ENCODE data around the gene MSRB2.

Gene MSRB2

DNA sequence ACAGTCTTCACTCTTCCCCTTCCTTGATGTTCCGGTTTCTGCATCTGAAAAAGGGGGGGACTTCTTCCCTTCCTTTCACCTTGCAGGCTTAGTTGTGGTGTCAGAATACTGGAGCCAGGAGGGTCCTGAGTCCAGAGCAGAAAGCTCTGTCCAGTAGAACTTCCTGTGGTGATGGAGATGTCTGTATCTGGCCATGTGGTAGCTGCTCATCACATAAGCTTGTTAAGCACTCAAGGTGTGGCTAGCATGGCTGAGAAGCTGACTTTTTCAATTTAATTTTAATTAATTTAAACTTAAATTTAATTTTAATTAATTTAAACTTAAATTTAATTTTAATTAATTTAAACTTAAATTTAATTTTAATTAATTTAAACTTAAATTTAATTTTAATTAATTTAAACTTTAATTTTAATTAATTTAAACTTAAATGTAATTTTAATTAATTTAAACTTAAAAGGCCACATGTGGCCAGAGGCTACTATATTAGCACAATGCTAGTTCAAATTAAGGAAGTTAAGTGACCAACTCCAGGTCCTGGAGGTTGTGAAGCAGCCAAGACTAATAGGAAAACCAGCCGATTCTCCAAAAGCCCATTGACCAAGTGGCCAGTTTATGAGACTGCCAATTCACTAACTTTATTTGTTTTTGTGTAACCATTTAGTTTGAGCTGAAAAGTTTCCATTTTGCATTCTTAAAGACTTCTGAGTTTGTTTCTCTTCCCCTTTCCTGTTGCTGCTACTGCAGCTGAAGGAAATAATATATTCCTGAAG, 16.3 kb downstream of the MSRB2 start:
- POLR2A ChIA-PET = no interaction called here
- TF ChIP-seq FOXA1 (IDR thresholded peaks at IDR 0.05) (no peak), ZNF384 (IDR thresholded peaks at IDR 0.05) (no peak), LEF1 (IDR thresholded peaks at IDR 0.05; ENCODE audit: borderline replicate concordance) (no peak), FOXM1 (IDR thresholded peaks at IDR 0.05; ENCODE audit: borderline replicate concordance) (no peak), ELF4 (IDR thresholded peaks at IDR 0.05) (no peak), SP1 (IDR thresholded peaks at IDR 0.05) (no peak), TARDBP (IDR thresholded peaks at IDR 0.05) (no peak), HDGF (IDR thresholded peaks at IDR 0.05; ENCODE audit: borderline replicate concordance) (no peak), FOXK2 (IDR thresholded peaks at IDR 0.05) (no peak), CTBP1 (IDR thresholded peaks at IDR 0.05; ENCODE audit: borderline replicate concordance) (no peak), L3MBTL2 (conservative IDR thresholded peaks at IDR 0.05) (no peak), NFRKB (IDR thresholded peaks at IDR 0.05) (no peak), SUZ12 (IDR thresholded peaks at IDR 0.05) (no peak), ARNT (IDR thresholded peaks at IDR 0.05) (no peak), BHLHE40 (IDR thresholded peaks at IDR 0.05; ENCODE audit: borderline replicate concordance) (no peak)
- TF ChIP-seq, protein P1, sequence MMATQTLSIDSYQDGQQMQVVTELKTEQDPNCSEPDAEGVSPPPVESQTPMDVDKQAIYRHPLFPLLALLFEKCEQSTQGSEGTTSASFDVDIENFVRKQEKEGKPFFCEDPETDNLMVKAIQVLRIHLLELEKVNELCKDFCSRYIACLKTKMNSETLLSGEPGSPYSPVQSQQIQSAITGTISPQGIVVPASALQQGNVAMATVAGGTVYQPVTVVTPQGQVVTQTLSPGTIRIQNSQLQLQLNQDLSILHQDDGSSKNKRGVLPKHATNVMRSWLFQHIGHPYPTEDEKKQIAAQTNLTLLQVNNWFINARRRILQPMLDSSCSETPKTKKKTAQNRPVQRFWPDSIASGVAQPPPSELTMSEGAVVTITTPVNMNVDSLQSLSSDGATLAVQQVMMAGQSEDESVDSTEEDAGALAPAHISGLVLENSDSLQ (IDR thresholded peaks at IDR 0.05) = no peak
- DNase-seq (ENCODE audit: extremely low spot score) = no peak
- CTCF ChIA-PET = no interaction called here

DNA sequence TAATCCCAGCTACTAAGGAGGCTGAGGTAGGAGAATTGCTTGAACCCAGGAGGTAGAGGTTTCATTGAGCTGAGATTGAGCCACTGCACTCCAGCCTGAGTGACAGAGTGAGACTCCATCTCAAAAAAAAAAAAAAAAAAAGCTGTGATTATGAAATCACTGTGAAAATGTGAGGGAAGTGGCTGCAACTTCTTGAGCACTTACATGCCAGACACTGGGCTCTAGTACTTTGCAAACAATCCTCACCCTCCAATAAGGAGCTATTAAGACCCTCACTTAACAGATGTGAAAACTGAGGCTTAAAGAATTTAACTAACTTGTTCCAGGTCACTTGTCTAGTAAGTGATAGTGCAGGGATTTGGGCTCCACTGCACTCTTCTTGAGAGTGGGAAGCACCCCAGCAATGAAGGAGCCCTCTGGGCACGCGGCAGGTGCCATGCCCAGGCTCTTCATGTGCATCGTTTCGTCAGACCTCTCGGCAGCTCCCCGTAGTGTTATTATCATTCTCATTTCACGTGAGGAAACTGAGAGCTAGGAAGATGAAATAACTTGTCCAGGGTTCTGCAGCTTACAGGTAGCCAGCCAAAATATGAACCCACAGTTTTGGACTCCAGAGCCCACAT, 19.0 kb downstream of the MSRB2 start:
- DNase-seq (ENCODE audit: extremely low spot score) = no peak
- ChIA-PET CTCF (interaction anchor here (0.6 kb wide), 2 partner anchors 204 to 1308 kb away, joined by 3 read pairs; no protein-coding TSS in a partner anchor), POLR2A (no interaction called here)
- no peak for TF ChIP-seq FOXK2 (IDR thresholded peaks at IDR 0.05)
- no peak for TF ChIP-seq HDGF (IDR thresholded peaks at IDR 0.05; ENCODE audit: borderline replicate concordance)
- no peak for TF ChIP-seq LEF1 (IDR thresholded peaks at IDR 0.05; ENCODE audit: borderline replicate concordance)
- no peak for TF ChIP-seq BHLHE40 (IDR thresholded peaks at IDR 0.05; ENCODE audit: borderline replicate concordance)
- TF ChIP-seq L3MBTL2 (conservative IDR thresholded peaks at IDR 0.05) = no peak
- no peak for TF ChIP-seq ARNT (IDR thresholded peaks at IDR 0.05)
- TF ChIP-seq NFRKB (IDR thresholded peaks at IDR 0.05) = no peak
- no peak for TF ChIP-seq SP1 (IDR thresholded peaks at IDR 0.05)
- TF ChIP-seq FOXM1 (IDR thresholded peaks at IDR 0.05; ENCODE audit: borderline replicate concordance) = no peak
- no peak for TF ChIP-seq ZNF384 (IDR thresholded peaks at IDR 0.05)
- TF ChIP-seq ELF4 (IDR thresholded peaks at IDR 0.05) = no peak
- no peak for TF ChIP-seq FOXA1 (IDR thresholded peaks at IDR 0.05)
- no peak for TF ChIP-seq CTBP1 (IDR thresholded peaks at IDR 0.05; ENCODE audit: borderline replicate concordance)

DNA sequence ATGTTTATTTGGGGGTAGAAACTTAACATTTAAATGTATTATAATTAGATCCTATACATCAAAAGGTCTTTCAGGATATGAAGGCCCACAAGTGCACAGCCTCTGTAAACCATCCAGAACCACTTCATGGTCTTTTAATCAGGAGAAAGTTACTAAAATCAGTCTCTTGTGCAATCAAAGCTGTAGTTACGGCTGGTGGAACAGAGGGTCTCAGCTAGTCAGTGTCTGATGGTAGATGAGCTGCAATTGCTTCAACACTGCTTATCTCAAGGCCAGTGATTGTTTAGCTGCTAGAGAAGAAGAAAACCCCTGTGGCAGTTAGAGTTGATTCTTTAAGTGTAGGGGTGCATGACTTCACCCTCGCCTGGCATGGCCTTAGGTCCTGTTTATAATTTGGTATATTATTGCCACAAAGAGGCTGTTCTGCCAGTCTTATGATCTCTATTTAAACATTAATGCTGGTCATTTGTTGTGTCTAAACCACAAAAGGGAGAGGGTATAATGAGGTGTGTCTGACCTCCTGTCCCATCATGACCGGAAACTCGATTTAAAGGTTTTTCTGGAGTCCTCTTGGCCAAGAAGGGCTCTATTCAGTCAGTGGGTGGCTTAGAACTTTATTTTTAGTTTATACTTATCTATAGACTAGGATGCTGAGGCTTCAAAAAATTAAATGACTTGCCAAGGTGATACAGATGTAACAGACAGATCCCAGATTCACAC, 21.3 kb downstream of the MSRB2 start:
- DNase-seq (ENCODE audit: extremely low spot score) = no peak
- ChIA-PET POLR2A (no interaction called here), CTCF (no interaction called here)
- TF ChIP-seq FOXM1 (IDR thresholded peaks at IDR 0.05; ENCODE audit: borderline replicate concordance) (no peak), FOXA1 (IDR thresholded peaks at IDR 0.05) (no peak), SP1 (IDR thresholded peaks at IDR 0.05) (no peak), TARDBP (IDR thresholded peaks at IDR 0.05) (no peak), LEF1 (IDR thresholded peaks at IDR 0.05; ENCODE audit: borderline replicate concordance) (no peak), ZNF384 (IDR thresholded peaks at IDR 0.05) (no peak), NFRKB (IDR thresholded peaks at IDR 0.05) (no peak), ARNT (IDR thresholded peaks at IDR 0.05) (no peak), ELF4 (IDR thresholded peaks at IDR 0.05) (no peak), FOXK2 (IDR thresholded peaks at IDR 0.05) (no peak), CTBP1 (IDR thresholded peaks at IDR 0.05; ENCODE audit: borderline replicate concordance) (no peak), BHLHE40 (IDR thresholded peaks at IDR 0.05; ENCODE audit: borderline replicate concordance) (no peak), SUZ12 (IDR thresholded peaks at IDR 0.05) (no peak), HDGF (IDR thresholded peaks at IDR 0.05; ENCODE audit: borderline replicate concordance) (no peak), L3MBTL2 (conservative IDR thresholded peaks at IDR 0.05) (no peak)
- TF ChIP-seq, protein P1 (IDR thresholded peaks at IDR 0.05) = no peak

DNA sequence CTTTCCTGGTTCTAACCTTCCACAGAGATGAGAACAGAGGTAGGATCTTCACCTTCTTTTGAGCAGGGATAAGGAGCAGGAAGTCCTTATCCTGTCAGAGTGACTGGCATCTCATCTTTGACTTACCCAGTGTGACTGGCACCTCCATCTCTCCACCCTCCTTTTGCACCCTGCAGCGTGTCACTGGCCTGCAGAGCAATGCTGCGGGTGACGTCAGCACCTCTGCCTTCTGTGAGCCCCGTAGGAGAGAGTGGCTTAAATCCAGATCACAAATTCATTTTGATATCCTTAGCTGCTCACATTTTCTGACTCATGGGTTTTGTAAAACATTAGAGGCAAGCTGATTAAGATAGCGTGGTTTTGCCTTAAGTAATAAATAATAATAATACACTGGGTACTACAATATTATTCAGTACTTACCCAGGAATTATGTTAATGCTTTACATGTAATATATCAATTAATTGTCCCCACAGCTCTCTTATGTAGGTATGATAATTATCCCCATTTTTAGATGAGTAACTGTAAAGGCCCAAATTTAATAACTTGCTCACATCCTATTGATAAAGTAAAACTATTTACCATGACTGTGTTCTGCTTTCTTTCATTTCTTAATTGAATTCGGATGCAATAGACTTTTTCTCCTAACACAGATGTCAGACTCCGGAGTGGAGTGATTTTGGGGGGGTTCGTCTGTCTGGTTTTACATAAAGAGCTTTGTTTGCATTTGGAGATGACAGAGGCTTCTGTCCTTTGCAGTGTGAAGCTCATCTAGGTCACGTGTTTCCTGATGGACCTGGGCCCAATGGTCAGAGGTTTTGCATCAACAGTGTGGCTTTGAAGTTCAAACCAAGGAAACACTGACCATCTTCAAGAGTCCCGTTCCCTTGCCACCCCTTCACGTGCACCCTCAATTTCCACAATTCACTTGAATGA, 24.9 kb downstream of the MSRB2 start:
- TF ChIP-seq ZNF384 (IDR thresholded peaks at IDR 0.05) (no peak), L3MBTL2 (conservative IDR thresholded peaks at IDR 0.05) (no peak), SP1 (IDR thresholded peaks at IDR 0.05) (no peak), BHLHE40 (IDR thresholded peaks at IDR 0.05; ENCODE audit: borderline replicate concordance) (no peak), NFRKB (IDR thresholded peaks at IDR 0.05) (no peak), SUZ12 (IDR thresholded peaks at IDR 0.05) (no peak), FOXK2 (IDR thresholded peaks at IDR 0.05) (no peak), LEF1 (IDR thresholded peaks at IDR 0.05; ENCODE audit: borderline replicate concordance) (no peak), TARDBP (IDR thresholded peaks at IDR 0.05) (no peak), CTBP1 (IDR thresholded peaks at IDR 0.05; ENCODE audit: borderline replicate concordance) (no peak), ARNT (IDR thresholded peaks at IDR 0.05) (no peak), HDGF (IDR thresholded peaks at IDR 0.05; ENCODE audit: borderline replicate concordance) (no peak), FOXM1 (IDR thresholded peaks at IDR 0.05; ENCODE audit: borderline replicate concordance) (no peak), FOXA1 (IDR thresholded peaks at IDR 0.05) (no peak), ELF4 (IDR thresholded peaks at IDR 0.05) (no peak)
- TF ChIP-seq, protein P1 (IDR thresholded peaks at IDR 0.05) = no peak
- ChIA-PET POLR2A (no interaction called here), CTCF (interaction anchor here (0.6 kb wide), 1 partner anchor 1128 kb away, joined by 3 read pairs; no protein-coding TSS in a partner anchor)
- DNase-seq (ENCODE audit: extremely low spot score) = no peak
